HL-60 (cell line): Measurements from ENCODE around the gene MYH11.
"Not testable (repeated sequence)": the region's sequence is repeated elsewhere in the genome, so short reads cannot be mapped to it uniquely, and the experiment has no call there.

ENCODE experiments used
- POLR2AphosphoS5 ChIP-seq: IDR thresholded peaks from 2 replicates; pipeline ENCODE4 v1.6.1; 2012; ENCODE audit warnings: low read depth
- TF ChIP-seq, protein P1 (sequence below): IDR thresholded peaks from one replicate; pipeline ENCODE4 v1.5.1; 2011; ENCODE audit warnings: low read length, control low read depth, inconsistent platforms; ENCODE audit not compliant: insufficient read depth

DNA sequence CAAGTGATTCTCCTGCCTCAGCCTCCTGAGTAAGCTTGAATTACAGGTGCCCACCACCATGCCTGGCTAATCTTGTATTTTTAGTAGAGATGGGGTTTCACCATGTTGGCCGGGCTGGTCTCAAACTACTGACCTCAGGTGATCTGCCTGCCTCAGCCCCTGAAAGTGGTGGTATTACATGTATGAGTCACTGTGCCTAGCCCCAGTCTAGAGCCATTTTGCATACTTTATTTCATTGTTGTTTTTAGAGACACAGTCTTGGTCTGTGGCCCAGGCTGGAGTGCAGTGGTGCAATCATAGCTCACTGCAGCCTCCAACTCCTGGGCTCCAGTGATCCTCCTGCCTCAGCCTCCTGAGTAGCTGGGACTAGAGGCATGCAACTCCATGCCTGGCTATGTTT is 164.3 kb downstream of the MYH11 start:
- not testable (repeated sequence) for TF ChIP-seq POLR2AphosphoS5
- TF ChIP-seq, protein P1, sequence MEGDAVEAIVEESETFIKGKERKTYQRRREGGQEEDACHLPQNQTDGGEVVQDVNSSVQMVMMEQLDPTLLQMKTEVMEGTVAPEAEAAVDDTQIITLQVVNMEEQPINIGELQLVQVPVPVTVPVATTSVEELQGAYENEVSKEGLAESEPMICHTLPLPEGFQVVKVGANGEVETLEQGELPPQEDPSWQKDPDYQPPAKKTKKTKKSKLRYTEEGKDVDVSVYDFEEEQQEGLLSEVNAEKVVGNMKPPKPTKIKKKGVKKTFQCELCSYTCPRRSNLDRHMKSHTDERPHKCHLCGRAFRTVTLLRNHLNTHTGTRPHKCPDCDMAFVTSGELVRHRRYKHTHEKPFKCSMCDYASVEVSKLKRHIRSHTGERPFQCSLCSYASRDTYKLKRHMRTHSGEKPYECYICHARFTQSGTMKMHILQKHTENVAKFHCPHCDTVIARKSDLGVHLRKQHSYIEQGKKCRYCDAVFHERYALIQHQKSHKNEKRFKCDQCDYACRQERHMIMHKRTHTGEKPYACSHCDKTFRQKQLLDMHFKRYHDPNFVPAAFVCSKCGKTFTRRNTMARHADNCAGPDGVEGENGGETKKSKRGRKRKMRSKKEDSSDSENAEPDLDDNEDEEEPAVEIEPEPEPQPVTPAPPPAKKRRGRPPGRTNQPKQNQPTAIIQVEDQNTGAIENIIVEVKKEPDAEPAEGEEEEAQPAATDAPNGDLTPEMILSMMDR = not testable (repeated sequence)
